Nephron progenitor cell (in vitro differentiated cells): Measurements from ENCODE around the gene CDHR1.
A peak's percentile ranks its signal among the peaks of the same experiment; 100 is the strongest.

Experiments used
- DNase-seq: peaks from one replicate; pipeline ENCODE4 v3.0.0; 2021
- H3K27ac Mint-ChIP-seq: 2 replicates; pipeline ENCODE4 v1.8.0; 2021; ENCODE audit warnings: mild to moderate bottlenecking, moderate library complexity, mixed read lengths
- H3K27me3 Mint-ChIP-seq: 2 replicates; pipeline ENCODE4 v1.8.0; 2021; ENCODE audit warnings: mild to moderate bottlenecking, low read depth, mixed read lengths; ENCODE audit not compliant: poor library complexity
- H3K36me3 Mint-ChIP-seq: 2 replicates; pipeline ENCODE4 v1.8.0; 2021; ENCODE audit warnings: low read depth, mixed read lengths
- H3K4me1 Mint-ChIP-seq: 2 replicates; pipeline ENCODE4 v1.8.0; 2021; ENCODE audit warnings: mixed read lengths
- H3K4me3 Mint-ChIP-seq: 2 replicates; pipeline ENCODE4 v1.8.0; 2021; ENCODE audit warnings: mild to moderate bottlenecking, moderate library complexity, mixed read lengths
- H3K9me3 Mint-ChIP-seq: 2 replicates; pipeline ENCODE4 v1.8.0; 2021; ENCODE audit warnings: mild to moderate bottlenecking, moderate library complexity, mixed read lengths
- TF ChIP-seq, protein P1 (sequence below): fragments of 200-600 bp; sonication (generic); IDR thresholded peaks from 2 replicates; pipeline ENCODE4 v1.5.0; 2021; ENCODE audit warnings: antibody characterized with exemption

Gene CDHR1

DNA sequence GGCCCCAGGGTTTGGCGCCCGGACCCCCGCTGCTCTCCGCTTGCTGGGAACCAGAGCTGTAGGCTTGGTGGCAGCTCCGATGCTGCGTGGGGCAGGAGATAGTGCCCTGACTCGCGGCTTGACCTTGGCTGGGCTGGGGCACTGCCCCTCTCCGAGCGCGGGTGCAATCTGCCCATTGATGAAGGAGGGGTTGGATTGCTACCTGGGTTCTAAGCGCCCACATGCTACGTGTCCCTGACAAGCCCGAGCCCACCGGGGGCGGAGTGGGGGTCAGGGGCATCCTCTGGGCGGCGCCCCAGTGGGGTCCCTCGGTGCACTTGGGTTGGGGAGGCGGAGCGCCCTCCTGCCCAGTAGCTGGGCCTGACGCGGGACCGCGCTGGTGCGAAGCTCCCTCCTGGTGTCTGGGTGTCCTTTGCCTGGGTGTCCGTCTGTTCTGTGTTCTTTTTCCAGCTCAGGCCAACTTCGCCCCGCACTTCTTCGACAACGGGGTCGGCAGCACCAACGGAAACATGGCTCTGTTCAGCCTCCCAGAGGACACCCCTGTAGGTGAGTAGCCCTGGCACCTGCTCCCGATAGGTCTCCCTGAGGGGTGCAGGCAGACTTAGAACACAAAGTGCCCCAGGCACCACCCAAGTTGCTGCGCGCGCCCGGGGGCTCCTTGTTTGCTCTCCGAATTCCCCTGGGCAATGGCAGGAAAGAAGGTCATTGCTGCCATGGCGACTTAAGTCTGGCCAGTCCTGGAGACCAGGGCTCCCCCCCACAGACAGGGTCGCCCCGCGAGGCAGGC is 900 bp downstream of the CDHR1 start:
- Mint-ChIP-seq H3K4me1 (no peaks in the 10 kb centered on the region), H3K4me3 (peak overlapping the region; percentile 68), H3K9me3 (no peaks in the 10 kb centered on the region), H3K36me3 (no peaks in the 10 kb centered on the region), H3K27me3 (peaks cover 82% of the 10 kb centered on the region), H3K27ac (no peak overlapping the region)
- TF ChIP-seq, protein P1, sequence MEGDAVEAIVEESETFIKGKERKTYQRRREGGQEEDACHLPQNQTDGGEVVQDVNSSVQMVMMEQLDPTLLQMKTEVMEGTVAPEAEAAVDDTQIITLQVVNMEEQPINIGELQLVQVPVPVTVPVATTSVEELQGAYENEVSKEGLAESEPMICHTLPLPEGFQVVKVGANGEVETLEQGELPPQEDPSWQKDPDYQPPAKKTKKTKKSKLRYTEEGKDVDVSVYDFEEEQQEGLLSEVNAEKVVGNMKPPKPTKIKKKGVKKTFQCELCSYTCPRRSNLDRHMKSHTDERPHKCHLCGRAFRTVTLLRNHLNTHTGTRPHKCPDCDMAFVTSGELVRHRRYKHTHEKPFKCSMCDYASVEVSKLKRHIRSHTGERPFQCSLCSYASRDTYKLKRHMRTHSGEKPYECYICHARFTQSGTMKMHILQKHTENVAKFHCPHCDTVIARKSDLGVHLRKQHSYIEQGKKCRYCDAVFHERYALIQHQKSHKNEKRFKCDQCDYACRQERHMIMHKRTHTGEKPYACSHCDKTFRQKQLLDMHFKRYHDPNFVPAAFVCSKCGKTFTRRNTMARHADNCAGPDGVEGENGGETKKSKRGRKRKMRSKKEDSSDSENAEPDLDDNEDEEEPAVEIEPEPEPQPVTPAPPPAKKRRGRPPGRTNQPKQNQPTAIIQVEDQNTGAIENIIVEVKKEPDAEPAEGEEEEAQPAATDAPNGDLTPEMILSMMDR, result no peak
- DNase-seq, result peak; percentile 14

DNA sequence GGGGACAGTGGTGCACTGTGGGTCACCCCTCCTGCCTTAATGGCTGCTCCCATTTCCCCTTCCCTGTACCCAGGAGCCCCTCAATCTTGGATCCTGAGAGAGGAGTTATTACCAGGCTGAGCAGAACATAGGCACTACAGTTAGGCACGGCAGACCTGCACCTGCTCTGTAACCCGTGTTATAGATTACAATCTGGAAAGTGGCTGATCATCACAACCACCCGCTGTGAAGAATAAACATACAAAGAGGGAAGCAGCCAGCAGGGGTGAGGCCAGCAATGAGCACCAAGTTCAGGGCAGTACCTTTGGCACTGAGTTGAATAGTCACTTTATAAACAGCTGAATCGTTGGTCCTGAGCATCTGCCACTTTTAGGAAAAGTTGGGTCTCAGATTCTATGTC is 1.7 kb downstream of the CDHR1 start:
- no peaks in the 10 kb centered on the region for H3K36me3 Mint-ChIP-seq
- no peaks in the 10 kb centered on the region for H3K4me1 Mint-ChIP-seq
- TF ChIP-seq, protein P1, result no peak
- H3K9me3 Mint-ChIP-seq, result no peaks in the 10 kb centered on the region
- H3K27ac Mint-ChIP-seq, result no peak overlapping the region
- H3K4me3 Mint-ChIP-seq, result no peak overlapping the region
- no peak for DNase-seq
- H3K27me3 Mint-ChIP-seq, result peaks cover 74% of the 10 kb centered on the region

DNA sequence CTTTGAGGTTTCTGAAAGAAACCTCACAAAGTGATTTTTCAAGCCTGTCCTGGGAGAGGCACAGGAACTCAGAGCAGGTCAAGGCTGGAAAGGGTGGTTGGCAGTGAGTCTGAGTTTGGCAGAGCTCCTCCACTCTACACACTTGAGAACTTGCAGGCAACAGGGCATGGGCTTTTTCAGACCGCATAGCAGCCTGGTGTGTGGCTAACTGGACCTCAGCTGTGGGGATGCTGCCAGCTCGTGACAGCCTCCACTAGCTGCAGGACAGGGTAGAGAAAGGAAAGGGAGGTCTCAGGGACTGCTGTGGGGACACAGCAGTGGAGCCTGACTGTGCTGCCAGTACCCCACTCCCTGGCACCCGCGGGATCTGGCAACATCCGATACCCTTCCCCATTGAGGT is 2.6 kb downstream of the CDHR1 start:
- H3K9me3 Mint-ChIP-seq, result no peaks in the 10 kb centered on the region
- peaks cover 66% of the 10 kb centered on the region for H3K27me3 Mint-ChIP-seq
- H3K27ac Mint-ChIP-seq, result no peak overlapping the region
- TF ChIP-seq, protein P1, result no peak
- H3K4me3 Mint-ChIP-seq, result no peak overlapping the region
- H3K4me1 Mint-ChIP-seq, result no peaks in the 10 kb centered on the region
- DNase-seq, result no peak
- H3K36me3 Mint-ChIP-seq, result no peaks in the 10 kb centered on the region

DNA sequence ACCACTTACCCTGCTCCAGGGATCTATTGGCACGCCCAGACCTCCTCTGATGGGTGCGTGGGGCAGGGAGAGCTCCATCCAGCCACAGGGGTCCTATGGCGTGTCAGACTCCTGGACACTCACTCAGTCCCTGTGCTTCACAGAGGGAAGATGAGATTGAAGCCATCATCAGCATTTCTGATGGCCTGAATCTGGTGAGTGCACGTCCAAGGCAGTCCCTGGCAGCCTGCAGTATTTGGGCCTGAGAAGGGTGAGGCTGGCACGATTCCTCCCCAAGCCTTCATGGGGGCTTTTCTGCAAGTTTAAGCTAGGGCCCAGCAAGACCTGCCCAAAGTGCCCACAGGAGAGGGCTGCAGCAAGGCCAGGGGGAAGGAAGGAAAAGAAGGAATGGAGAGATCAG is 3.3 kb downstream of the CDHR1 start:
- Mint-ChIP-seq H3K4me3 (no peak overlapping the region), H3K36me3 (no peaks in the 10 kb centered on the region), H3K27ac (no peak overlapping the region), H3K27me3 (peaks cover 60% of the 10 kb centered on the region), H3K9me3 (no peaks in the 10 kb centered on the region), H3K4me1 (no peaks in the 10 kb centered on the region)
- DNase-seq, result no peak
- TF ChIP-seq, protein P1, result no peak

DNA sequence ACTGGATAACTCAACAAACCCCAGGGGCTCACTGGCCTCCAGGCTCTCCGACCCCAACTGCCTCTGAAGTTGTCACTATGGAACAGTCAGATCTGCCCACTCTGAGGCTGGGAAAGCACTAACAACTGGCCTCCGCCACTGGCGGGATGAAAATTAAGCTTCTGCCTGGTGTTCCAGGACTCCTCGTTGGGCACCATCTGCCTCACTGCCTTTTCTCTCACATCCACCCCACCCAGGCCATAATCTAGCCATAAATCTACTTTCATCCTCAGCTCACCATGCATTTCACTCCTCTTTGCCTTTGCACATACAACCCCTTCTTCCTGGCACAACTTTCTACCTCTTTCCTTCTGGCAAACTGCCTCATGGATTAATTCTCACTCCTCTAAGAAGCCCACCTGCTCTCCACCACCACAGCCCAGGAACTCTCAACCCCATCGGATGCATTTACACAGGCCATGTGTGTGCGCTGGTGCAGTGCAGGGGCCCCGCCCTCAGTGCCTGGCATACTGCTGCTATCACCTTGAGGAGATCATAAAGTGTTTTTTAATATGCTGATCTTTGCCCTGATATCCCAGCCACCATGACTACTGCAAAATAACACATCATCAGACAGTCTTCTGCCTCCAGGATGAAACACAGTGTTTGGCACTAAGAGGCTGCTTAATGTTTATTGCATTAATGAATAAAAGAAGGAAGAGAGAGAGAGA is 4.0 kb downstream of the CDHR1 start:
- Mint-ChIP-seq H3K27ac (no peak overlapping the region), H3K4me1 (no peaks in the 10 kb centered on the region), H3K9me3 (no peaks in the 10 kb centered on the region), H3K4me3 (no peak overlapping the region), H3K27me3 (peaks cover 53% of the 10 kb centered on the region), H3K36me3 (no peaks in the 10 kb centered on the region)
- DNase-seq, result no peak
- TF ChIP-seq, protein P1, result no peak
